ENCODE data around the gene ZMYM1.

ZMYM1 gene

DNA sequence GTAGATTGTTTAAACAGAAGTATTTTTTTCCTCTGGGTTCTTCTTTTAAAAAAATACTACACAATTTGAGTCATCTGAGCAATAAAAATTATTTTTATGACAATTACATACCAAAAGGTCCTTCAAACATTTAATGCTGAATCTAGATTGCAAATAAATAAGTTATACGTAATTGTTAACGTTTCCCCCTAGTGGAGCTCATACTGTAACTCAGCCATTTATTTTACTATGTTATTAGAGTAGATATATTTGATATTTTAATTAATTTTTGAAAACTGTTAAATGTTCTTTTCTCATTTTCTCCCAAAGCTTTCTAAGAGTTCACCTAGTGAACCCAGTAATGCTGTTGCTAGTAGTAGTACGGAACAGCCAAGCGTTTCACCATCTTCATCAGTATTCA lies 33.5 kb downstream of the ZMYM1 start:
- 100% methylated on average over 1 of the region's 4 CpGs for WGBS
- Histone ChIP-seq H2BK12ac (ENCODE audit: low read length in 2 of 2) (no peak overlapping the region), H3K79me1 (replicated peaks; ENCODE audit: low read length, poor library complexity, severe bottlenecking) (no peaks in the 10 kb centered on the region), H2AFZ (ENCODE audit: low read depth, low read length) (no peak overlapping the region), H3K18ac (ENCODE audit: low read depth in 1 of 2, low read length in 2 of 2) (no peak overlapping the region), H3K4ac (ENCODE audit: low read depth in 1 of 2, low read length in 2 of 2) (no peak overlapping the region), H2BK120ac (ENCODE audit: low read depth, low read length) (no peak overlapping the region), H3K36me3 (ENCODE audit: control insufficient read depth in 1 of 2, insufficient read depth in 2 of 2, low read depth in 1 of 2, low read length in 2 of 2) (peaks cover 10 to 41% of the 10 kb centered on the region in 2 experiments), H3K27me3 (ENCODE audit: control insufficient read depth in 1 of 2, insufficient read depth in 1 of 2, low read length in 2 of 2) (no peaks in the 10 kb centered on the region), H2AK5ac (ENCODE audit: low read length, severe bottlenecking) (no peak overlapping the region), H4K8ac (ENCODE audit: low read length) (no peak overlapping the region), H4K91ac (ENCODE audit: low read length) (no peak overlapping the region), H3K14ac (ENCODE audit: low read length in 2 of 2) (no peak overlapping the region), H3K4me3 (ENCODE audit: insufficient read depth in 1 of 2, low read depth in 1 of 2, low read length in 2 of 2) (no peak overlapping the region), H3K4me1 (ENCODE audit: control insufficient read depth, insufficient read depth, low read depth, low read length) (no peaks in the 10 kb centered on the region), H3K9me3 (ENCODE audit: control insufficient read depth, low read length) (no peaks in the 10 kb centered on the region), H3K27ac (ENCODE audit: low read length, poor library complexity, severe bottlenecking) (no peak overlapping the region), H3K4me2 (ENCODE audit: low read length, poor library complexity, severe bottlenecking) (no peak overlapping the region), H2BK5ac (ENCODE audit: low read depth, low read length, poor library complexity, severe bottlenecking) (no peak overlapping the region), H2BK15ac (ENCODE audit: low read depth, poor library complexity, severe bottlenecking) (no peak overlapping the region), H3K9ac (ENCODE audit: low read length) (no peak overlapping the region), H3K23ac (ENCODE audit: low read length in 2 of 2) (no peak overlapping the region)
- DNase-seq, result peak; percentile 7

DNA sequence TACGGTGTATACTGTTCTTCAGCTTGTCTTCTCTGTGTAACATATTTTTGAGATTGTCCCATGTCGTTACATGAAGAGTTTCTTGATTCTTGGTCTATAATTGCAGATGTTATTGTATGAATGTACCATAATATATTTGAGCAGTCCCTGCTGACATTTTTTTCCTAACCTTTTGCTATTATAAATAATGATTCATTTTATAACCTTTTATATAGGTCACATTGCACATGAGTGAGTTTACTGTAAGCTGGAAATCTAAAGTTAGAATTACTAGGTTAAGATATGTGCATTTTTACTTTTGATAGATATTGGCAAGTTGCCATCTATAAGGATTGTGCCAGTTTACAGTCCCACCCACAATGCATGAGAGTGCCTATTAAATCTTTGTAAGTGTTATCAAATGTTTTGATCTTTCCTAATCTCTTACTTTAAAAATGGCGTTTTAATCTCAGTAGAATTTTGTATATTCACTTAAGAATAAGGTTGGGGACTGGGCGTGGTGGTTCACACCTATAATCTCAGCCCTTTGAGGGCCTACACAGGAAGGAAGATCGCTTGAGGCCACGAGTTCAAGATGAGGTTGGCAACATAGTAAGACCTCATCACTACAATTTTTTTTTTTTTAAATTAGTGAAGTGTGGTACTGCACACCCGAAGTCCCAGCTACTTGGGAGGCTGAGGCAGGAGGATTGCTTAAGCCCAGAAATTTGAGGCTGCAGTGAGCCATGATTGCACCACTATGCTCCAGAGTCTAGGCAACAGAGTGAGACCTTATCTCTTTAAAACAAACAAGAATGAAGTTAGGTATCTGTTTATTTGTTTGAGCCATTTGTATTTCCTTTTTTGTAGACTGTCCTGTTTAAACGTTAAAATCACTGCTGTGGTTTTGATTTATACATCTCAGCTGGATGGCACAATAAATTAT lies 36.5 kb downstream of the ZMYM1 start:
- 94% methylated on average over 2 of the region's 8 CpGs for WGBS
- Histone ChIP-seq H4K91ac (ENCODE audit: low read length) (no peak overlapping the region), H3K23ac (ENCODE audit: low read length in 2 of 2) (no peak overlapping the region), H4K8ac (ENCODE audit: low read length) (no peak overlapping the region), H3K27me3 (ENCODE audit: control insufficient read depth in 1 of 2, insufficient read depth in 1 of 2, low read length in 2 of 2) (no peaks in the 10 kb centered on the region), H3K9me3 (ENCODE audit: control insufficient read depth, low read length) (no peaks in the 10 kb centered on the region), H3K18ac (ENCODE audit: low read depth in 1 of 2, low read length in 2 of 2) (no peak overlapping the region), H2AK5ac (ENCODE audit: low read length, severe bottlenecking) (no peak overlapping the region), H2AFZ (ENCODE audit: low read depth, low read length) (no peak overlapping the region), H3K4ac (ENCODE audit: low read depth in 1 of 2, low read length in 2 of 2) (no peak overlapping the region), H3K79me1 (replicated peaks; ENCODE audit: low read length, poor library complexity, severe bottlenecking) (no peaks in the 10 kb centered on the region), H3K14ac (ENCODE audit: low read length in 2 of 2) (no peak overlapping the region), H3K4me3 (ENCODE audit: insufficient read depth in 1 of 2, low read depth in 1 of 2, low read length in 2 of 2) (no peak overlapping the region), H3K9ac (ENCODE audit: low read length) (no peak overlapping the region), H3K4me2 (ENCODE audit: low read length, poor library complexity, severe bottlenecking) (no peak overlapping the region), H3K27ac (ENCODE audit: low read length, poor library complexity, severe bottlenecking) (no peak overlapping the region), H2BK12ac (ENCODE audit: low read length in 2 of 2) (no peak overlapping the region), H3K36me3 (ENCODE audit: control insufficient read depth in 1 of 2, insufficient read depth in 2 of 2, low read depth in 1 of 2, low read length in 2 of 2) (peaks cover 5 to 32% of the 10 kb centered on the region in 2 experiments), H2BK15ac (ENCODE audit: low read depth, poor library complexity, severe bottlenecking) (no peak overlapping the region), H2BK120ac (ENCODE audit: low read depth, low read length) (no peak overlapping the region), H3K4me1 (ENCODE audit: control insufficient read depth, insufficient read depth, low read depth, low read length) (no peaks in the 10 kb centered on the region), H2BK5ac (ENCODE audit: low read depth, low read length, poor library complexity, severe bottlenecking) (no peak overlapping the region)
- DNase-seq, result no peak

DNA sequence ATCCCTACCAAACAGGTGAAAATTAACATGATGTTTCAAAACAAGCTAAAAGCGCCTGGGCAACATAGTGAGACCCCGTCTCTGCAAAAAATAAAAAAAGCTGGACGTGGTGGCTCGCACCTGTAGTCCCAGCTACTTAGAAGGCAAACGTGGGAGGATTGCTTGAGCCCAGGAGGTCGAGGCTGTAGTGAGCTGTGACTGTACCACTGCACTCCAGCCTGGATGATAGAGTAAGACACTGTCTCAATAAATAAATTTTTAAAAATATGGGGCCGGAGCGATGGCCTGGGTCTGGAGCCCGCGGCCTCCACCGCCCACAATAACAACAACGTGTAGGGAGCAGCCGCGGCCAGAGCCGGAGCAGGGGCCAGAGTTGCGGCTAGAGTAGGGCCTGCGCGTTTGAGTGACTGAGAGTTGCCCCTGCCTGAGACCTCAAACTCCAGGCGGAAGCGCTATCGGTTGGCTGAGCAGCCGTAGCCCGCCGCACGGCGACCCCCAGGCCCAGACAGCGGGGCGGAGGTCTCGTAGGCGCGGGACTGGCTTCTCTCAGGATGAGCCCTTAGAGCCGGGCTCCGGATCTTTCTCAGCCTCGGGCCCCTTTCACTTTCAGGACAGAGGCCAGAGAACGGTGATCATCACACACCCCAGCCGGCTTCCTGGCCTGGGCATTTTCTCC lies 41.4 kb downstream of the ZMYM1 start:
- Histone ChIP-seq H2BK120ac (ENCODE audit: low read depth, low read length) (no peak overlapping the region), H3K4me1 (ENCODE audit: control insufficient read depth, insufficient read depth, low read depth, low read length) (no peaks in the 10 kb centered on the region), H3K27me3 (ENCODE audit: control insufficient read depth in 1 of 2, insufficient read depth in 1 of 2, low read length in 2 of 2) (no peaks in the 10 kb centered on the region), H3K27ac (ENCODE audit: low read length, poor library complexity, severe bottlenecking) (no peak overlapping the region), H4K91ac (ENCODE audit: low read length) (no peak overlapping the region), H2BK12ac (ENCODE audit: low read length in 2 of 2) (no peak overlapping the region), H2AK5ac (ENCODE audit: low read length, severe bottlenecking) (no peak overlapping the region), H3K4me3 (ENCODE audit: insufficient read depth in 1 of 2, low read depth in 1 of 2, low read length in 2 of 2) (peak overlapping the region in 1 of 2 experiments; percentile 78), H3K9ac (ENCODE audit: low read length) (peak overlapping the region; percentile 80), H2BK15ac (ENCODE audit: low read depth, poor library complexity, severe bottlenecking) (no peak overlapping the region), H3K23ac (ENCODE audit: low read length in 2 of 2) (no peak overlapping the region), H3K4me2 (ENCODE audit: low read length, poor library complexity, severe bottlenecking) (no peak overlapping the region), H4K8ac (ENCODE audit: low read length) (no peak overlapping the region), H3K4ac (ENCODE audit: low read depth in 1 of 2, low read length in 2 of 2) (no peak overlapping the region), H2BK5ac (ENCODE audit: low read depth, low read length, poor library complexity, severe bottlenecking) (no peak overlapping the region), H3K9me3 (ENCODE audit: control insufficient read depth, low read length) (no peaks in the 10 kb centered on the region), H3K14ac (ENCODE audit: low read length in 2 of 2) (no peak overlapping the region), H3K18ac (ENCODE audit: low read depth in 1 of 2, low read length in 2 of 2) (no peak overlapping the region), H3K36me3 (ENCODE audit: control insufficient read depth in 1 of 2, insufficient read depth in 2 of 2, low read depth in 1 of 2, low read length in 2 of 2) (peaks cover 0 to 7% of the 10 kb centered on the region in 2 experiments), H3K79me1 (replicated peaks; ENCODE audit: low read length, poor library complexity, severe bottlenecking) (no peaks in the 10 kb centered on the region), H2AFZ (ENCODE audit: low read depth, low read length) (no peak overlapping the region)
- 90% methylated on average over 36 of the region's 36 CpGs for WGBS
- DNase-seq, result no peak

DNA sequence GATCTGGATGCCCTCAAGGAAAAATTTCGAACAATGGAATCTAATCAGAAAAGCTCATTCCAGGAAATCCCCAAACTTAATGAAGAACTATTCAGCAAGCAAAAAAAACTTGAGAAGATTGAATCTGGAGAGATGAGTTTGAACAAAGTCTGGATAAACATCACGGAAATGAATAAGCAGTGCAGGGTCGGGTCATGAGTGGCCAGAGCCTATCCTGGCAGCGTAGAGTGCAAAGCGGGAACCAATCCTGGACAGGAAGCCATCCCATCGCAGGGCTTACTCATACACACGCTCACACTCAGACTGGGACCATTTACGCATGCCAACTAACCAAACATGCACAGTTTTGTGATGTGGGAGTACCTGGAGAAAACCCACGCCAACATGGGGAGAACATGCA lies 43.1 kb downstream of the ZMYM1 start:
- WGBS, result 95% methylated on average over 8 of the region's 9 CpGs
- no peak for DNase-seq
- H4K8ac ChIP-seq (ENCODE audit: low read length), result no peak overlapping the region

More for the DNA sequence above, 43.1 kb downstream of the ZMYM1 start:
- Histone ChIP-seq H3K79me1 (replicated peaks; ENCODE audit: low read length, poor library complexity, severe bottlenecking) (no peaks in the 10 kb centered on the region), H2AFZ (ENCODE audit: low read depth, low read length) (no peak overlapping the region), H3K23ac (ENCODE audit: low read length in 2 of 2) (no peak overlapping the region), H2AK5ac (ENCODE audit: low read length, severe bottlenecking) (no peak overlapping the region), H4K91ac (ENCODE audit: low read length) (no peak overlapping the region), H3K9me3 (ENCODE audit: control insufficient read depth, low read length) (peaks cover 10% of the 10 kb centered on the region), H3K4ac (ENCODE audit: low read depth in 1 of 2, low read length in 2 of 2) (no peak overlapping the region), H3K27me3 (ENCODE audit: control insufficient read depth in 1 of 2, insufficient read depth in 1 of 2, low read length in 2 of 2) (no peaks in the 10 kb centered on the region), H2BK120ac (ENCODE audit: low read depth, low read length) (no peak overlapping the region), H3K4me2 (ENCODE audit: low read length, poor library complexity, severe bottlenecking) (no peak overlapping the region), H3K27ac (ENCODE audit: low read length, poor library complexity, severe bottlenecking) (no peak overlapping the region), H3K36me3 (ENCODE audit: control insufficient read depth in 1 of 2, insufficient read depth in 2 of 2, low read depth in 1 of 2, low read length in 2 of 2) (peaks cover 0 to 4% of the 10 kb centered on the region in 2 experiments), H3K18ac (ENCODE audit: low read depth in 1 of 2, low read length in 2 of 2) (no peak overlapping the region), H2BK5ac (ENCODE audit: low read depth, low read length, poor library complexity, severe bottlenecking) (no peak overlapping the region), H2BK12ac (ENCODE audit: low read length in 2 of 2) (no peak overlapping the region), H3K4me3 (ENCODE audit: insufficient read depth in 1 of 2, low read depth in 1 of 2, low read length in 2 of 2) (no peak overlapping the region), H2BK15ac (ENCODE audit: low read depth, poor library complexity, severe bottlenecking) (no peak overlapping the region), H3K9ac (ENCODE audit: low read length) (no peak overlapping the region), H3K14ac (ENCODE audit: low read length in 2 of 2) (no peak overlapping the region), H3K4me1 (ENCODE audit: control insufficient read depth, insufficient read depth, low read depth, low read length) (no peaks in the 10 kb centered on the region)

Data from mesenchymal stem cell (in vitro differentiated cells and primary cell).